Measurements from ENCODE around the gene DDX24.

- TF ChIP-seq CTCF (optimal IDR thresholded peaks at IDR 0.05 in 1 of 3, IDR thresholded peaks at IDR 0.05 in 1 of 3, conservative IDR thresholded peaks at IDR 0.05 in 1 of 3; ENCODE audit: extremely low read depth in 1 of 3, insufficient read depth in 2 of 3, low read length in 3 of 3) (no peak), EZH2 (IDR thresholded peaks at IDR 0.05; ENCODE audit: low read length) (no peak)
These were observed 30.5 kb upstream of the DDX24 start for GRCh38 chr14:94111276-94112095.

Measured in keratinocyte (primary cell).